IMR-90 (cell line): ENCODE results near the gene TARBP2. TPM values are rescaled to one million over a fixed set of nuclear protein-coding genes. Genes with fewer than 3 reads are reported as not detected.

Experiments
- ATAC-seq: fragments of 200-7000 bp; cut with Tn5 transposase; 2 replicates; pipeline ENCODE4 v1.9.1; 2020; ENCODE audit warnings: low read depth, mild to moderate bottlenecking, moderate library complexity
- BruUV-seq: library from RNA; stranded (reverse); fragments of 400-500 nt; replicated peaks from 2 replicates; lab custom pipeline; 2021; lab: Mats Ljungman, UMichigan
- CTCF ChIA-PET: fragments of 300-600 bp; formaldehyde crosslinking; extraction: SDS; loops from one replicate; lab custom pipeline; 2021; ENCODE audit warnings: antibody characterized with exemption; lab: Yijun Ruan, JAX
- POLR2A ChIA-PET: fragments of 300-600 bp; sonication (Branson Sonifier 250); formaldehyde crosslinking; loops from one replicate; lab custom pipeline; 2022; ENCODE audit warnings: antibody characterized with exemption; ENCODE audit not compliant: unreplicated experiment; lab: Charles Lee
- DNase-seq: peaks from one replicate; pipeline ENCODE4 v3.0.0; 2013
- H2AFZ ChIP-seq: replicated peaks from 2 replicates; pipeline ENCODE3; 2013; ENCODE audit warnings: low read length, mild to moderate bottlenecking; ENCODE audit not compliant: poor library complexity
- H2AK5ac ChIP-seq: 2 replicates; pipeline ENCODE4 v1.6.1; 2013; ENCODE audit warnings: low read depth, low read length, inconsistent platforms
- H2AK9ac ChIP-seq: replicated peaks from 2 replicates; pipeline ENCODE3; 2013; ENCODE audit warnings: mild to moderate bottlenecking, low read depth, low read length, moderate library complexity; ENCODE audit not compliant: poor library complexity
- H2BK120ac ChIP-seq: 2 replicates; pipeline ENCODE4 v1.6.1; 2013; ENCODE audit warnings: low read depth, low read length, inconsistent platforms
- H2BK15ac ChIP-seq: 3 replicates; pipeline ENCODE4 v1.6.1; 2013; ENCODE audit warnings: low read depth, low read length, inconsistent platforms
- H2BK20ac ChIP-seq: 2 replicates; pipeline ENCODE4 v1.6.1; 2013; ENCODE audit warnings: low read depth, mild to moderate bottlenecking, inconsistent platforms, low read length, moderate library complexity
- H2BK5ac ChIP-seq: 2 replicates; pipeline ENCODE4 v1.6.1; 2013; ENCODE audit warnings: mild to moderate bottlenecking, low read depth, low read length, inconsistent platforms; ENCODE audit not compliant: poor library complexity, severe bottlenecking
- H3K14ac ChIP-seq: replicated peaks from 2 replicates; pipeline ENCODE4 v1.6.1; 2013; ENCODE audit warnings: low read depth, low read length, inconsistent platforms
- H3K18ac ChIP-seq: 2 replicates; pipeline ENCODE4 v1.6.1; 2013; ENCODE audit warnings: low read depth, low read length, control low read depth
- H3K23ac ChIP-seq: 2 replicates; pipeline ENCODE4 v1.6.1; 2013; ENCODE audit warnings: low read depth, low read length, inconsistent platforms
- H3K27ac ChIP-seq: 2 replicates; pipeline ENCODE4 v1.5.1; 2013; ENCODE audit warnings: mild to moderate bottlenecking, control low read depth, low read length; ENCODE audit not compliant: insufficient read depth
- H3K27me3 ChIP-seq: 2 replicates; pipeline ENCODE4 v1.6.1; 2013; ENCODE audit warnings: low read length; ENCODE audit not compliant: control insufficient read depth, insufficient read depth
- H3K36me3 ChIP-seq: 2 replicates; pipeline ENCODE4 v1.6.1; 2013; ENCODE audit warnings: low read length, mixed read lengths; ENCODE audit not compliant: control insufficient read depth, insufficient read depth
- H3K4ac ChIP-seq: 2 replicates; pipeline ENCODE4 v1.6.1; 2013; ENCODE audit warnings: low read depth, low read length, inconsistent platforms
- H3K4me1 ChIP-seq: 2 replicates; pipeline ENCODE4 v1.6.1; 2013; ENCODE audit warnings: low read length, mixed read lengths; ENCODE audit not compliant: control insufficient read depth, insufficient read depth
- H3K4me2 ChIP-seq: 2 replicates; pipeline ENCODE4 v1.6.1; 2013; ENCODE audit warnings: low read depth, mild to moderate bottlenecking, control low read depth, low read length, moderate library complexity
- H3K4me3 ChIP-seq: 2 replicates; pipeline ENCODE4 v1.5.1; 2013; ENCODE audit warnings: low read depth, mild to moderate bottlenecking, control low read depth, low read length, moderate library complexity; ENCODE audit not compliant: insufficient read depth
- H3K56ac ChIP-seq: 2 replicates; pipeline ENCODE4 v1.6.1; 2013; ENCODE audit warnings: low read length, inconsistent platforms; ENCODE audit not compliant: insufficient read depth; ENCODE audit errors: extremely low read depth
- H3K79me1 ChIP-seq, 2 experiments: 2 replicates each; pipeline ENCODE4 v1.6.1; 2013; ENCODE audit warnings: low read length in 2 of 2, inconsistent platforms in 1 of 2, low read depth in 1 of 2
- H3K9ac ChIP-seq: 2 replicates; pipeline ENCODE4 v1.6.1; 2013; ENCODE audit warnings: low read depth, low read length, control low read depth
- H3K9me1 ChIP-seq: 2 replicates; pipeline ENCODE4 v1.6.1; 2013; ENCODE audit warnings: low read length, inconsistent platforms; ENCODE audit not compliant: insufficient read depth
- H3K9me3 ChIP-seq: 2 replicates; pipeline ENCODE4 v1.6.1; 2013; ENCODE audit warnings: low read length; ENCODE audit not compliant: control insufficient read depth, insufficient read depth
- H4K20me1 ChIP-seq: 2 replicates; pipeline ENCODE4 v1.6.1; 2013; ENCODE audit warnings: low read length, inconsistent platforms; ENCODE audit not compliant: insufficient read depth
- H4K5ac ChIP-seq: 2 replicates; pipeline ENCODE4 v1.6.1; 2013; ENCODE audit warnings: mild to moderate bottlenecking, low read depth, low read length, control low read depth
- H4K8ac ChIP-seq, 2 experiments: 2 replicates each; pipeline ENCODE4 v1.6.1; 2013; ENCODE audit warnings: low read depth in 2 of 2, low read length in 2 of 2, control low read depth in 1 of 2, inconsistent platforms in 1 of 2
- H4K91ac ChIP-seq: 2 replicates; pipeline ENCODE4 v1.6.1; 2013; ENCODE audit warnings: low read depth, low read length, inconsistent platforms; ENCODE audit not compliant: insufficient read depth
- BHLHE40 ChIP-seq: fragments of 150-350 bp; IDR thresholded peaks from 2 replicates; pipeline ENCODE4 v1.6.1; 2016; ENCODE audit warnings: mild to moderate bottlenecking, low read depth, low read length
- MAFK ChIP-seq: IDR thresholded peaks from 2 replicates; pipeline ENCODE4 v1.6.1; 2012; ENCODE audit warnings: low read depth, low read length, improper control_type of control experiment
- MXI1 ChIP-seq: IDR thresholded peaks from 2 replicates; pipeline ENCODE4 v1.6.1; 2012; ENCODE audit warnings: low read depth, mild to moderate bottlenecking, low read length, moderate library complexity, borderline replicate concordance
- NFE2L2 ChIP-seq: fragments of 150-350 bp; IDR thresholded peaks from 2 replicates; pipeline ENCODE4 v1.6.1; 2016; ENCODE audit warnings: low read depth, mild to moderate bottlenecking, low read length
- RCOR1 ChIP-seq: IDR thresholded peaks from 2 replicates; pipeline ENCODE4 v1.6.1; 2012; ENCODE audit warnings: mild to moderate bottlenecking, low read length, improper control_type of control experiment; ENCODE audit not compliant: insufficient replicate concordance
- SMC3 ChIP-seq: fragments of 150-350 bp; IDR thresholded peaks from 2 replicates; pipeline ENCODE4 v1.6.1; 2016; ENCODE audit warnings: low read depth, mild to moderate bottlenecking, antibody characterized with exemption, low read length, moderate library complexity
- WGBS, 2 experiments: methylation state at CpG; one replicate each; pipeline versions ENCODE4 v1.1.5 to v1.1.7; 2013; ENCODE audit warnings: missing lambda C conversion rate in 2 of 2; ENCODE audit not compliant: insufficient read length in 1 of 2; ENCODE audit errors: extremely low coverage in 2 of 2; 5-methylcytosine and 5-hydroxymethylcytosine counted together
- dilution Hi-C: fragments of 300-500 bp; cut with HindIII; formaldehyde crosslinking; loops from one replicate; pipeline ENCODE4 v1.14.3; 2018; ENCODE audit warnings: low sequenced_read_pairs; ENCODE audit not compliant: unreplicated experiment
- in situ Hi-C: fragments of 300-500 bp; cut with MboI; formaldehyde crosslinking; loops from 3 replicates; pipeline ENCODE4 v1.14.3; 2019; ENCODE audit warnings: low sequenced_read_pairs, inconsistent platforms, mixed read lengths
- intact Hi-C: fragments of 100-400 bp; cut with micrococcal nuclease; formaldehyde crosslinking; loops from 2 replicates; pipeline ENCODE4 v1.10.0; 2022
- polyA plus RNA-seq, 3 experiments: library from polyadenylated mRNA; depleted of rRNA; stranded (reverse); fragments of >200 nt; gene quantifications; 2 replicates each; pipeline ENCODE4 v1.2.3, GENCODE V29; 2012; ENCODE audit warnings: low replicate concordance in 1 of 3
- total RNA-seq: library from RNA; depleted of rRNA; stranded (reverse); fragments of >200 nt; gene quantifications from 2 replicates; pipeline ENCODE4 v1.2.3, GENCODE V29; 2012
- TF ChIP-seq, protein P1 (sequence below): conservative IDR thresholded peaks from 2 replicates; pipeline ENCODE4 v1.5.1; 2012; ENCODE audit warnings: mild to moderate bottlenecking, low read depth, low read length, improper control_type of control experiment

The TARBP2 gene
- total and polyA plus RNA-seq, 2 of the 4 experiments (the other 2 are of a cell fraction): 27.4 to 46.1 TPM

DNA sequence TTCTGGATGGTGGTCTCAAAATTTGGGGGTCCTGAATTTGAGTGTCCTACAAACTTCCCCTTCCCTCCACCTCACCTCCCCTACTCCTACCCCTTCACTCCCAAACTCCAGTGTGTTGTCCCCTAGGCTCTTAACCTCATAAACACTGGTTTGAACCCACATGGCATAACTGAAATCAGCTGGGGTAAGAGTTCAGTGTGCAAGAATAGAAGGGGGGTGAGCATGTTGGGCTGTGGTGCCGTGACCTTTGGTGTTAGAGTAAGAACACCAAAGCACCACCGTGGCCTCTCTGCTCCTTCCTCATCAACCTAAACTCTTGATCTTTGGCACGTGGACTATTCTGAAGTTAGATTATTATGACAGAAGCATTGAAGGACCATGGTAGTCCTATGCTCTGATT, 38.1 kb upstream of the TARBP2 start:
- in situ Hi-C loops: no loop called here
- intact Hi-C loops: no loop called here
- Histone ChIP-seq H2BK15ac (no peak overlapping the region), H3K9me3 (no peaks in the 10 kb centered on the region), H4K8ac (no peak overlapping the region), H3K4ac (no peak overlapping the region), H3K36me3 (peaks cover 84% of the 10 kb centered on the region), H2BK120ac (no peak overlapping the region), H3K4me3 (no peak overlapping the region), H4K20me1 (peaks cover 96% of the 10 kb centered on the region), H3K14ac (no peak overlapping the region), H3K9ac (no peak overlapping the region), H3K56ac (no peak overlapping the region), H4K91ac (no peak overlapping the region), H3K79me1 (peaks cover 49 to 85% of the 10 kb centered on the region in 2 experiments), H3K27ac (no peak overlapping the region), H3K9me1 (no peaks in the 10 kb centered on the region; the same call in 1 of the 2 replicates), H3K27me3 (no peaks in the 10 kb centered on the region), H2BK5ac (no peak overlapping the region), H3K18ac (no peak overlapping the region), H2BK20ac (no peak overlapping the region), H3K4me1 (peaks cover 9% of the 10 kb centered on the region), H3K23ac (no peak overlapping the region), H3K4me2 (no peak overlapping the region), H2AK9ac (no peak overlapping the region), H2AFZ (no peak overlapping the region), H4K5ac (no peak overlapping the region; the same call in 1 of the 2 replicates), H2AK5ac (no peak overlapping the region)
- TF ChIP-seq NFE2L2 (no peak), MAFK (no peak), MXI1 (no peak), BHLHE40 (no peak), SMC3 (no peak), RCOR1 (no peak)
- TF ChIP-seq, protein P1, sequence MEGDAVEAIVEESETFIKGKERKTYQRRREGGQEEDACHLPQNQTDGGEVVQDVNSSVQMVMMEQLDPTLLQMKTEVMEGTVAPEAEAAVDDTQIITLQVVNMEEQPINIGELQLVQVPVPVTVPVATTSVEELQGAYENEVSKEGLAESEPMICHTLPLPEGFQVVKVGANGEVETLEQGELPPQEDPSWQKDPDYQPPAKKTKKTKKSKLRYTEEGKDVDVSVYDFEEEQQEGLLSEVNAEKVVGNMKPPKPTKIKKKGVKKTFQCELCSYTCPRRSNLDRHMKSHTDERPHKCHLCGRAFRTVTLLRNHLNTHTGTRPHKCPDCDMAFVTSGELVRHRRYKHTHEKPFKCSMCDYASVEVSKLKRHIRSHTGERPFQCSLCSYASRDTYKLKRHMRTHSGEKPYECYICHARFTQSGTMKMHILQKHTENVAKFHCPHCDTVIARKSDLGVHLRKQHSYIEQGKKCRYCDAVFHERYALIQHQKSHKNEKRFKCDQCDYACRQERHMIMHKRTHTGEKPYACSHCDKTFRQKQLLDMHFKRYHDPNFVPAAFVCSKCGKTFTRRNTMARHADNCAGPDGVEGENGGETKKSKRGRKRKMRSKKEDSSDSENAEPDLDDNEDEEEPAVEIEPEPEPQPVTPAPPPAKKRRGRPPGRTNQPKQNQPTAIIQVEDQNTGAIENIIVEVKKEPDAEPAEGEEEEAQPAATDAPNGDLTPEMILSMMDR: no peak
- DNase-seq (no peak), ATAC-seq (no peak)
- BruUV-seq: no TSS peak
- WGBS, 2 experiments: no CpG with 5 or more reads among the region's 3 CpGs
- dilution Hi-C loops: no loop called here
- CTCF ChIA-PET: interaction anchor here (0.5 kb wide), 1 partner anchor 597 kb away, joined by 3 read pairs; no protein-coding TSS in a partner anchor
- POLR2A ChIA-PET: no interaction called here
